ENCODE measurements around the gene FUBP3. TPM values are rescaled to one million over a fixed set of nuclear protein-coding genes. Genes with fewer than 3 reads are reported as not detected.
"Not testable (repeated sequence)": the region's sequence is repeated elsewhere in the genome, so short reads cannot be mapped to it uniquely, and the experiment has no call there.

Gene FUBP3
- total RNA-seq, 1 donor from 2014 or later, result 24.1 TPM

DNA sequence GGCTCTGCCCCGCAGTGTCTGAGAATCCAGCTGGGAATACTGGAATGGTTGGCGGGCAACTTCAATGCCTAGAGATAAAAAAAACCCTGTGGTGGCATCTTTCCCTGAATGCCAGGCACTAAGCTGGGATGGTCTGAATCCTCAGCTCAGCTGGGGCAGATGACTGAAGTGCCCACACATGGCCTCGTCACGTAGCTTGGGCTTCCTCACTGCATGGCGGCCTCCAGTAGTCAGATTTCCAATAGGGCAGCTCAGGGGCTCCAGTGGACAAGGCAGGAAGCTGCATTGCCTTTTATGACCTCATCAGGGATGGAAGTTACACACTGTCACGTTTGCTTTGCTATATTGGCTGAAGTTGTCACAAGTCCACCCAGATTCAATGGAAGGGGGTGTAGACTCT lies 24.3 kb upstream of the FUBP3 start:
- ATAC-seq, result no peak
- intact Hi-C loops (cut with micrococcal nuclease), result no loop called here

DNA sequence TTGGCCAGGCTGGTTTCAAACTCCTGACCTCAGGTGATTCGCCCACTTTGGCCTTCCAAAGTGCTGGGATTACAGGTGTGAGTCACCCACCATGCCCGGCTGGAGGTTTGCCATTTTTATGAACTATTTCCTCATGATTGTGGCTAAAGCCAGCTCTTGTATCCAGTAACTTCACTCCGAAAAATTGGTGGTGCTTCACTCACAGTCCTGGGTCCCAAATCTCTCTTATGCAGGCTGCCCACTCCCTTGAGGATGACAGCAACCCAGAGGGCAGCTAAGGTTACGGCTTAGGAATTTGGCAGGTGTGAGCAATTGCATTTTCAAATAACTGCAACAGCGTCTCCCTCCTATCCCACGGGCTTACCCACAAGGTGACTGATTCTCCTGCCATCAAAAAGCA lies 23.4 kb upstream of the FUBP3 start:
- DNase-seq (no peak), ATAC-seq (no peak)
- intact Hi-C loops (cut with micrococcal nuclease), result no loop called here

More for the DNA sequence above, 24.3 kb upstream of the FUBP3 start:
- no peak for DNase-seq

DNA sequence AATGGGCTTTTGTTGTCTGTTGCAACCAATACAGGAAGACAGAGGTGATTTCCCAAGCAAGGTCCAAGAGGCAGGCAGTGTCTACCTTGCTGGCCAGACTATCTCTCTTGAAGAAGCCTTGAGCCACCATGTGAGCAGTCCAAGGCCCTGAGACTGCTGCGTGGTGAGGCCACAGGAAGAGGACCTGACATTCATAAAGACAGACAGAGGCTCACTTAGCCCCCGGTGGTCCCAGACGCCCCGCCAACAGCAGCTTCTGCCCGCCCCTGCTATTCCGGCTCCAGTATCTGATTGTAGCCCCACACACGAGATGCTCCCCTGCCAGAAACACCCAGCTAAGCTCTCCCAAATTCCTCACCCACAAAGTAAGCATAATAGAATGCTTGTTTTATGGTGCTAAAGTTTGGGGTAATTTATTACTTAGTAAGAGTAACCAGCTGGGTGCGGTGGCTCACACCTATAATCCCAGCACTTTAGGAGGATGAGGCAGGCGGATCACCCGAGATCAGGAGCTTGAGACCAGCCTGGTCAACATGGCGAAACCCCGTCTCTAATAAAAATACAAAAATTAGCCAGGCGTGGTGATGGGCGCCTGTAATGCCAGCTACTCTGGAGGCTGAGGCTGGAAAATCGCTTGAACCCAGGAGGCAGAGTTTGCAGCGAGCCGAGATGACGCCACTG lies 22.8 kb upstream of the FUBP3 start:
- ATAC-seq, result no peak
- no peak for DNase-seq
- intact Hi-C loops (cut with micrococcal nuclease), result no loop called here

DNA sequence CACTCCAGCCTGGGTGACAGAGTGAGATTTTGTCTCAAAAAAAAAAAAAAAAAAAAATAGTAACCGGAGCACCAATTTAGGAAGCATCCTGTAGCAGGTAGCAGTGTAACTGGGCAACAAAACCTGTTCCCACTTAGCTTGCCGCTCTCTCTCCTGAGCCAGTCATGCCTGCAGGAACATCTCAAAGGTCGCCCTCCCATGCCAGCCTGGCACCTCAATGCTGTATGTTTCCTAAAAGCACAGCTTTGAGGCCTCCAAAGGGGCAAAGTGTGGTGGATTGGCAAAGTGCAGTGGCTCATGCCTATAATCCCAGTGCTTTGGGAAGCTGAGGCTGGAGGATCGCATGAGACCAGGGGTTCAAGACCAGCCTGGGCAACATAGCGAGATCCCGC lies 22.3 kb upstream of the FUBP3 start:
- intact Hi-C loops (cut with micrococcal nuclease), result no loop called here
- ATAC-seq (no peak), DNase-seq (no peak)

DNA sequence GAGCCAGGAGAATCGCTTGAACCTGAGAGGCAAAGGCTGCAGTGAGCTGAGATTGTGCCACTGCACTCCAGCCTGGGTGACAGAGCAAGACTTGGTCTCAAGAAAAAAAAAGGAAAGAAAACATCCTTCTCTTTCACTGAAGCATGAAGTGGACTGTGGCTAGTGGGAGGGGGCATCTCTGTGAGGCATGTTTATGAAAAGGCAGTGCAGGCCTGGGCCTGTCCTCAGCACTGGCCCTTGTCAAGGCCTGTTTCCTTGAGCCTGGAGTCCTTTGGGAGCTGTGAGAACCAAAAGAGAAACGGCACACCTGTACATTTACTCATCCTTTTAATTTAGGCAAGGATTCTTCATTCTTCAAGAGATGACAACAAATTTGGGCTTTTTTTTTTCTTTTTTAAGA lies 18.3 kb upstream of the FUBP3 start:
- intact Hi-C loops (cut with micrococcal nuclease), result no loop called here
- no peak for DNase-seq
- no peak for ATAC-seq

DNA sequence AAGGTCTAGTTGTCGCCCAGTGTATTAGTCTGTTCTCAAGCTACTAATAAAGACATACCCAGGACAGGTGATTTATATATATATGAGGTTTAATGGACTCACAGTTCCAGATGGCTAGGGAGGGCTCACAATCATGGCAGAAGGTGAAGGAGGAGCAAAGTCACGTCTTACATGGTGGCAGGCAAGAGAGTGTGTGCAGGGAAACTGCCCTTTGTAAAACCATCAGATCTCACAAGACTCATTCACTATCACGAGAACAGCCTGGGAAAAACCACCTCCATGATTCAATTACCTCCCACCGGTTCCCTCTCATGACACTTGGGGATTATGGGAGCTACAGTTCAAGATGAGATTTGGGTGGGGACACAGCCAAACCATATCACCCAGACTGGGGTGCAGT lies 16.9 kb upstream of the FUBP3 start:
- DNase-seq; intact Hi-C loops (cut with micrococcal nuclease): not testable (repeated sequence)

DNA sequence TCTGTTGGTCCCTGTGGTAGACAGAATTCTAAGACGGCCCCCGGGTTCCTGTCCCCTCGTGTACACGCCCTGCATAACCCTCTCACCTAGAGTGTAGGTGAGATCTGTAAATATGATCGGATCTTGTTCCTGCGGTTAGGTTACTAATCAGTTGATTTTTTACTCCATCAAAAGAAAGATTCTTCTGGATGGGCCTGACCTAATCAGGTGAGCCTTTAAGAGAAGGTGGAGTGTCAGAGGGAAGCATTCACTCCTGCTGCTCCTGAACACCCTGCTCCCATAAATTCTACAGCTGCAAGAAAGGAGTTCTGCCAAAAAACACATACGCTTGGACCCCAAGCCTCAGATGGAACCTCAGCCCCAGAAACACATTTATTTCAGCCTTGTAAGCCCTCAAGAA lies 15.6 kb upstream of the FUBP3 start:
- intact Hi-C loops (cut with micrococcal nuclease), result no loop called here
- DNase-seq (no peak), ATAC-seq (no peak)

More for the DNA sequence above, 16.9 kb upstream of the FUBP3 start:
- not testable (repeated sequence) for ATAC-seq

DNA sequence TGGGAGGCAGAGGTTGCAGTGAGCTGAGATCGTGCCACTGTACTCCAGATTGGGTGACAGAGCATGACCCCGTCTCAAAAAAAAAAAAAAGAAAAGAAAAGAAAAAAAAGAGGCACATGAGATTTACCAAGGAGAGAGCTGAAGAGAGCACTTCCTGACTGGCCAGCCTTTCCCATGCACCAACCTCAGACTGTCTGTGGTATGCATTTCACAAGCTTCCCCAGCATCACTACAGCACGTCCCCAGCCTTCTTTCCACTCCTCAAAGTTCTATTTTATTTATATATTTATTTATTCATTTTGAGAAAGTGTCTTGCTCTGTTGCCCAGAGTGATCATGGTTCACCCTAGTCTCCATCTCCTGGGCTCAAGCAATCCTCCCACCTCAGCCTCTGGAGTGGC lies 13.6 kb upstream of the FUBP3 start:
- no peak for ATAC-seq
- intact Hi-C loops (cut with micrococcal nuclease), result no loop called here
- no peak for DNase-seq

DNA sequence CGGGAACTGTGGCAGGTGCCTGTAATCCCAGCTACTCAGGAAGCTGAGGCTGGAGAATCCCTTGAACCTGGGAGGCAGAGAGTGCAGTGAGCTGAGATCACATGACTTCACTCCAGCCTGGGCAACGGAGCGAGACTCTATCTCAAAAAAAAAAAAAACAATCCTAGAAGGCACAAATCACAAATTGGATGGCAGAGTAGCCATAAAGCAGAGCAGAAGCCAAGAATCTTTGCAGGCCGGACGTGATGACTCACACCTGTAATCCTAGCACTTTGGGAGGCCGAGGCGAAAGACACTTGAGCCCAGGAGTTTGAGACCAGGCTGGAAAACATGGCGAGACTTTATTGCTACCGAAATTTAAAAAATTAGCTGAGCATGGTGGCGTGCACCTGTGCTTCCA lies 9.2 kb upstream of the FUBP3 start:
- intact Hi-C loops (cut with micrococcal nuclease), result no loop called here
- ATAC-seq (no peak), DNase-seq (no peak)

DNA sequence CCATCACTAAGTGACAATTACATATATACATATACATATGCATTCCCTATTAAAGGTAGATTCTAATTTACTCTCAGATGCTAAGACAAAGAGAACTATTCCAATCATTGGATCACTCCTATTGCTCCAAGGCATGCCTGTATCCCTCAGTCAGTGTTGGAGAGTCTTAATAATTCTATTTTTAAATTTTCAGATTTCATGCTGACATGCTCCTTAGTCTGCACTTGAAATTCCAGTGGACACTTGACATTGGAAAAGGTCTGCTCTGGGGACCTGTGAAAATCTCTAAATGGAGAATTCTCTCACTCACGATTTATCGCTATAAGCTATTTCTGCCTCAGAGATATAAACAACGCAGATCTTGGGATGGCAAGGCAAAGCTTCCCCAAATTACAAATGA lies 3.9 kb upstream of the FUBP3 start:
- no peak for DNase-seq
- intact Hi-C loops (cut with micrococcal nuclease), result no loop called here
- ATAC-seq, result peak; percentile 49

DNA sequence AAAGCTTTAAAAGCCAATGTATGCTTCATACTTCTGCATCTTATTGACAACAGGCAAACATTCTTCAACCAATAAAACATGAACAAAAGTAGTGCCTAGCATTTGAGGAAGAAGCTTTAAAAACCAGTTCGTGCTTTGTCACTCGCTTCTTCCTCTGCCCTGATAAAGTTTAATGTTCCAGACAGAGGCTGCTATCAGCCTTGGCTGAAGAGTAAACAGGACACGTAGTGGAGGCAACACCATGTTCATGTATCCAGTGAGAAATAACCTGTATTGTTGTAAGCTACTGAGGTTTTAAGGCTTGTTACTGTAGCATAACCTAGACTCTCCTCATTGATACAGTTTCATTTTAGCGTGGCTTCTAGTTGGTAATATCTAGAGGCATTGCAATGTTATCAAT lies 3.2 kb upstream of the FUBP3 start:
- peak; percentile 18 for ATAC-seq
- DNase-seq, result no peak
- intact Hi-C loops (cut with micrococcal nuclease), result no loop called here

DNA sequence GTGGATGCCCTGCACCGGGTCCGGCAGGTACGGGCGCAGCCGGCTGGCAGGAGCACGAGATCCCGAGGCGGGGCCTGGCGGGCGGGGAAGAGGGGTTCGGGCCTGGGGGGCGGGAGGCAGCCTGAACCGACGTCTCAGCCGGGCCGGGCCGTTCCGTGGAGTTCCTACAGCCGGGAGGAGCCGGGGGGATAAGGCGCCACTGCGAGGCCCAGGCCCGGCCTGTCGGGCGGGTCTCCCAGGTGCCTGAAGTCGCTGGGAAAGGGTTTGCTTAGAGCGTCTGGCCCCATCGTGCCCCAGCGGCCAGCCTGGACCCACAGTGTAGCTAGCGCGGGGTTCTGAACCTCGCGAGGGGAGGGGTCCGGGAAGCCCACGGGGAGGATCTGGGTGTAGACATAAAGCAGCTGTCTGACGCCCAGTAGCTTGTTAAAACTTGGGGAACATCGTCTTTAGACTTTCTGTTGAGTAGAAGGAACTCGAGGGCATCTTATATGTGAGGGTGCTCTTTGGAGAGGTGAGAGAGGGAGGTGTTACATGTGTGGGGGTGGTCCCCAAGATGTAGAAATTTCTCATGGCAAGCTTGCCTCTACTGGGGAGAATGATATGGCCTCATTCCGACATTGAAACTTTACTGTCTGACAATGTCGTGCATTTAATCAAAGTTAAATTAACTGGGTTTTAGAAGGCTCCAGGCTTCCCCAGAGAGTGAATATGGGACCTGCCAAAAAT lies 524 bp downstream of the FUBP3 start:
- no peak for DNase-seq
- ATAC-seq, result peak; percentile 7
- intact Hi-C loops (cut with micrococcal nuclease), result no loop called here

DNA sequence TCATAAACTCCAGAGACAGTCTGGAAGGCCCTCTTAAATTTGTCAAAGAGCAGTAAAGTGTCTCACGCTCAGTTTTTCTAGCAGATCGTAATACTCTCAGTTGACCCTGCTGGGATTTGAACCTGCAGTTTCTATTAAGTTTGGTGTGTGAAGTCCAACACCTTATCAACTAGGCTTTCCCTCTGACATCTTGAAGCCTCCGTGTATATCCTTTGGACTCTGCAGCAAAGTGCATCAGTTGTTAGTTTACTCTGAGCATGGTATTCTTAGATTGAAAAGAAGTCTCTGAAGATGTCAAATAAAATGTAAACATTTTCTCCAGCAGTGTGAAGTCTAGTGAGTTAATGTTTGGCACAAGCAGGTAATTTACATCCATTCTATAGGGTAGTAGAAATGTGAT lies 2.4 kb downstream of the FUBP3 start:
- intact Hi-C loops (cut with micrococcal nuclease), result no loop called here
- DNase-seq (no peak), ATAC-seq (no peak)

DNA sequence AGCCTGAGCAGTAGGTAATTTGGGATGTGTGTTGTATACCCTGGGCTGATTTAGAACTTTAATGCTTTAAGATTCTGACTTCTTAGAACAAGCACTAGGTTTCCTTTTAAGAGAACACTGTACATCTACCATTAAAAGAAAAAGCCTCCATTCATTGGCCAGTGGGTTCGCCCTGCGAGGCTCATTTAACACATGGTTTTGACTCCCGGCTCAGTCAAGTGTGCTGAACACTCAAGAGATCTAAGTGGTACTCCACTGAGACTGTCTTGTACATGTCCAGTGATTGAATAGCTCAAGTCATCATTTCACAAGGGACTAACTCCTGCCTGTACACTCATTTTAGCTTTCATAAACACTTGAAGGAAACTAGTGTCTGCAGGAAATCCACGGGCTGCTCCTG lies 3.9 kb downstream of the FUBP3 start:
- DNase-seq, result no peak
- intact Hi-C loops (cut with micrococcal nuclease), result no loop called here

DNA sequence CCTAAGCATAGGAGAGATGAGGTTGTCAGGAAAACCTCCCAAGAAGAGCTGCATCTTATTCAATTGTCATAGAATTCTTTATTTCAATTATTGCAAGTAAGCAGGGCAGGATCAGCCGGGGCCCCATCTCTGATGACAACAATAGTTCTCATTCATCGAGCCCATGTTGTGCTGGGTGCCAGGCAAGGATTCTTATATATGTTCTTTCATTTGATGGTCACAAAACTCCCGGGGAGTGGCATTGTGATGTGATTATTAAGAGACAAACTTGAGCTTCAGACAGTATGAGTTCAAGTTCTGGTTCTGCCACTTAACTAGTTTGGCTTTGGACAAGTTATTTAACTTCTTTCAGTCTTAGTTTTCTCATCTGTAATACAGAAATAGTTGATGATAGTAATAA lies 8.5 kb downstream of the FUBP3 start:
- DNase-seq (no peak), ATAC-seq (no peak)
- intact Hi-C loops (cut with micrococcal nuclease), result no loop called here

More for the DNA sequence above, 3.9 kb downstream of the FUBP3 start:
- ATAC-seq, result no peak

DNA sequence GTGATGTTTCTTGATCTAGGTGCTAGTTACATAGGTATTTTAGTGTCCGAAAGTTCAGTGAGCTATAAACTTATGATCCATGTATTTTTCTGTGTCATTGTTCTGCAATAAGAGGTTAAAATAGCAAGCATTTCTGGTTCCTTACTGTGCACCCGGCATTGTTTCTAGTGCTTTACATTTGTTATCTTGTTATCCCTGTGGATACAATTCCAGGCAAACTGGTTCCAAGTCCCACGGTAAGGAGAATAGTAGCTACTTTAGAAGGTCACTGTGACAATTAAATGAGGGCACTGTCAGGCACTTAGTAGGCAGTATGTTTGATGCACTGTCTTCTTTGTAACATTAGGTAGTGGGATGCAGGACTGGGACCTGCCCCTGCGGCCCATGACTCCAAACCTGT lies 9.0 kb downstream of the FUBP3 start:
- DNase-seq (no peak), ATAC-seq (no peak)
- intact Hi-C loops (cut with micrococcal nuclease), result no loop called here

DNA sequence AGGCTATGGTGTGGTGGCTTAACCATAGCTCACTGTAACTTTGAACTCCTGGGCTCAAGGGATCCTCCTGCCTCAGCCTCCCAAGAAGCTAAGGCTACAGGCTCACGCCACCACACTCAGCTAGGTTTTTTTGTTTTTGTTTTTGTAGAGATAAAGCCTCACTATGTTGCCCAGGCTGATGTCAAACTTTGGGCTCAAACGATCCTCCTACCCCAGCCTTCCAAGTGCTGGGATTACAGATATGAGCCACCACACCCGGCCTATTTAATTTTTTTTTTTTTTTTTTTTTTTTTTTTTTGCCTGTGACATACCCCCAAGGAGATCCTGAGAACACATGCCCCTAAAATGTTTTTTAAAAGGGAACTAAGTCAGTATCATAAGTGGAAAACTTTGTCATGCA lies 10.4 kb downstream of the FUBP3 start:
- intact Hi-C loops (cut with micrococcal nuclease), result no loop called here
- DNase-seq (no peak), ATAC-seq (no peak)

DNA sequence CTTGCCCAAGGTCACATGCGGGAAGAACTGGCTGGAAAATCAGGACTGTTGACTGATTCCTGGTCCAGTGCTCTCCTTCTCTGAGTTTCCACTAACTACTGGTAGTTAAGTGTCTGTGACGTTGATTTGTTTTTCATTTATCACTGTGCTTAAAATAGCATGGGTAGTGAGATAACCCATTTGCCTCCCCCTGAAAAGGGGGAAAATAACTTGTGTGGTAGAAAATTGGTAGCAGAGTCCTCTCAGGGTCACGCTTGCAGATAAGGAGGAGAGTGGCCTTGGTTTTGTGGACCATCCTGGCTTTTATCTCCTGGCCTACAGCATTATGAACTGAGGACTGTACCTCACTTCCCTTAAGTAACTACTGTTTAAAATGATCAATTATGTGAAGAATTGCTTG lies 10.9 kb downstream of the FUBP3 start:
- DNase-seq (no peak), ATAC-seq (peak; percentile 84)
- intact Hi-C loops (cut with micrococcal nuclease), result no loop called here

DNA sequence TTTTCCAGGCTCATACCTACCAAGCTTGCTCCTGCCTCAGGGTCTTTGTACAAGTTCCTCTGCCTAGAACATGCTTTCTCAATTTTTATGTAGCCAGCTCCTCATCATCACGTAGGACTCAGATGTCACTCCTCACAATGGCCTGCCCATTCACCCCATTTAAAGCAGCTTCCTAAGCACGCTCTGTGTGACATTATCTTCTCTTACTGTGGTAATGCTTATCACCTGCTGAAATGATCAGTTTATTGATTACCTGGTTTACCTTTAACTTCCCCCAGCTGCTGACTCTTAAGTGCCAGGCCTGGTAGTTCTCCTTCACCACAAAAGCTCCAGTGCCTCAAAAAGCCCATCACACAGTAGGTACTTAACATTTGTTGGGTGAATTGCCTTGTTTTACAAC lies 13.6 kb downstream of the FUBP3 start:
- no peak for ATAC-seq
- DNase-seq, result no peak
- intact Hi-C loops (cut with micrococcal nuclease), result no loop called here

DNA sequence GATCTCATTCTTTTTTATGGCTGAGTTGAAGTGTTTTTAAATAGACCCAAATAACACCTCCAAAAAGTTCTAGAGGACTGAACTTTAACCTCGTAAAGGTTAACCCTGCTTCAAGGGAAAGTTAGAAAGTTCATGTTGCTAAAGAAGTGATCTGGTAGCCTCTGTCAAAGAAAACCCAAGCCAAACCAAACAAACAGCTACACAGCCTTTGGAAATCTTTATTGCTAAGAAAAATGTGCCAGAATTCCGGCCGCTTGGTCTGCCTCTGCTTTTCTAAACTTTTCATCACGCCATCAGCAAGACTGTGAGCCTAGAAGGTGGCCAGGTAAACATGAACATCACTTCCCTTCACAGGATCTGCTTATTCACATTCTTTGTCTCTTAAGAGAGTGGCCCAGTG lies 17.9 kb downstream of the FUBP3 start:
- intact Hi-C loops (cut with micrococcal nuclease), result no loop called here
- ATAC-seq (no peak), DNase-seq (no peak)

DNA sequence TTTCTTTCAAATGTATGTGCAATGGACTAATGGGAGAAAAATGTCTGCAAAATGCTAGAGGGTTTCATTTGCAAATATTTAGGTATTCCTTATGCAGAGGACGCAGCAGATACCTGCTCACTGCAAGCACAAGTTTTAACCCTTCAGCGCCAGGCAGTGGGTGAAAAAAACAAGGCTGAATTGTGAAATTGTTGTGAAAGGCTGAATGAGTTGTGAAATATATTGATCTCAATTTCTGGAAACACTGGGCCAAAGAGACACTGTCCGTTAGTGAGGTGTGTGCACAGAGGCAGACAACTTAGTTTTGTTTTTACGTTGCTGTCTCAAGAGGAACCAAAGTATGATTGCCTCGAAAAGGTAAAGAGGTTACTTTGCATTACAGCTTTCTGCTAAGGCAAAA lies 18.8 kb downstream of the FUBP3 start:
- DNase-seq (no peak), ATAC-seq (no peak)
- intact Hi-C loops (cut with micrococcal nuclease), result no loop called here

All from left ventricle myocardium superior (tissue), 1 donor.